Measurements from ENCODE around the gene BCAT1. TPM values are rescaled to one million over a fixed set of nuclear protein-coding genes. Genes with fewer than 3 reads are reported as not detected.

Gene BCAT1
- total and polyA plus RNA-seq, 2 of the 8 experiments (the other 6 are each of a cell fraction or from before 2014, with no cell fraction given) = 19.7 to 263 TPM

- TF ChIP-seq KDM5A (IDR thresholded peaks at IDR 0.05; ENCODE audit: low read length) (no peak), KDM4A (IDR thresholded peaks at IDR 0.05; ENCODE audit: low read depth, low read length, severe bottlenecking) (no peak), USF2 (IDR thresholded peaks at IDR 0.05; ENCODE audit: low read length) (no peak), CHD7 (IDR thresholded peaks at IDR 0.05; ENCODE audit: insufficient replicate concordance, low read length) (no peak)
Observed at GRCh38 chr12:24906141-24906540, 42.8 kb downstream of the BCAT1 start (continued).

All from H1 (cell line).